H1 (cell line): Measurements from ENCODE around the gene PRR33. TPM values are rescaled to one million over a fixed set of nuclear protein-coding genes. Genes with fewer than 3 reads are reported as not detected.

ENCODE experiments used
- KDM1A ChIP-seq: fragments of 200-600, 300-600 bp; sonication (generic); IDR thresholded peaks from 2 replicates; pipeline ENCODE4 v1.7.1; 2016; ENCODE audit warnings: mild to moderate bottlenecking, low read length, borderline replicate concordance
- polyA plus RNA-seq, 7 experiments: library from polyadenylated mRNA; depleted of rRNA in 3 of 7; stranded (reverse) in 5 of 7; unstranded in 2 of 7; fragments of >200 nt in 5 of 7; fragments of 200-250 nt in 2 of 7; gene quantifications; 1 replicate in 5 of 7; 2 replicates in 1 of 7; 4 replicates in 1 of 7; pipeline versions ENCODE4 v1.2.1 to v1.2.3, GENCODE V29; 2011 to 2013; ENCODE audit warnings: missing spikeins in 2 of 7, mixed read lengths in 2 of 7
- total RNA-seq: library from RNA; stranded (reverse); fragmentation: NEBNext Ultra II Directional; extraction: Animal tissue kit (Norgen Biotek cat#: 25700); gene quantifications from 2 replicates; pipeline ENCODE4 v1.2.1, GENCODE V29; 2021

Gene PRR33
- total and polyA plus RNA-seq, 2 of the 8 experiments (the other 6 are each of a cell fraction or from before 2014, with no cell fraction given) = 0.02 TPM; not detected in 1

DNA sequence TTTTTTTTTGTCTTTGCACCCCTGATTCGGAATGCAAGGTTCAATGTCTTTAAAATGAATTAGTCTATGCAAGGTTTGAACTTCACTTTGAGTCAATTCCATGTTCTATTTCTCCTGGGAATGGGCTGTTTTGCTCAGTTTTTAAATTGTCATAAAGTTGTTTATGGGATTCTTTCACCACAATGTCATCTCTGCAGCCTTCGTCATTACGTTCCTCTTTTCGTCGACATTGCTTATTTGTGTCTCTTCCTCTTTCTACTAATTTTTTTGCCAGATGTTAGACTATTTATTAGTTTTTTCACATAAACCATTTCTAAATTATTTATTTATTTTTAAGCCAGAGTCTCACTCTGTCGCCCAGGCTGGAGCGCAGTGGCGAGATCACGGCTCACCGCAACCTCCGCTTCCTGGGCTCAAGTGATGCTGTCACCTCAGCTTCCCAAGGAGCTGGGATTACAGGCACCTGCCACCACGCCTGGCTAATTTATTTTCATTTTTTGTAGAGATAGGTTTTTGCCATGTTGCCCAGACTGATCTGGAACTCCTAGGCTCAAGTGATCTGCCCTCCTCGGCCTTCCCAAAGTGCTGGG, 20.7 kb upstream of the PRR33 start (continued):
- TF ChIP-seq KDM1A = no peak
